ENCODE data around the gene USP25.

- TF ChIP-seq, protein P1, sequence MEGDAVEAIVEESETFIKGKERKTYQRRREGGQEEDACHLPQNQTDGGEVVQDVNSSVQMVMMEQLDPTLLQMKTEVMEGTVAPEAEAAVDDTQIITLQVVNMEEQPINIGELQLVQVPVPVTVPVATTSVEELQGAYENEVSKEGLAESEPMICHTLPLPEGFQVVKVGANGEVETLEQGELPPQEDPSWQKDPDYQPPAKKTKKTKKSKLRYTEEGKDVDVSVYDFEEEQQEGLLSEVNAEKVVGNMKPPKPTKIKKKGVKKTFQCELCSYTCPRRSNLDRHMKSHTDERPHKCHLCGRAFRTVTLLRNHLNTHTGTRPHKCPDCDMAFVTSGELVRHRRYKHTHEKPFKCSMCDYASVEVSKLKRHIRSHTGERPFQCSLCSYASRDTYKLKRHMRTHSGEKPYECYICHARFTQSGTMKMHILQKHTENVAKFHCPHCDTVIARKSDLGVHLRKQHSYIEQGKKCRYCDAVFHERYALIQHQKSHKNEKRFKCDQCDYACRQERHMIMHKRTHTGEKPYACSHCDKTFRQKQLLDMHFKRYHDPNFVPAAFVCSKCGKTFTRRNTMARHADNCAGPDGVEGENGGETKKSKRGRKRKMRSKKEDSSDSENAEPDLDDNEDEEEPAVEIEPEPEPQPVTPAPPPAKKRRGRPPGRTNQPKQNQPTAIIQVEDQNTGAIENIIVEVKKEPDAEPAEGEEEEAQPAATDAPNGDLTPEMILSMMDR (IDR thresholded peaks at IDR 0.05), result no peak
- TF ChIP-seq POLR2A (IDR thresholded peaks at IDR 0.05), result no peak
These were observed 52.2 kb downstream of the USP25 start for GRCh38 chr21:15781986-15782385.

Measured in testis (tissue), 2 donors.